Measurements from ENCODE around the gene LAYN. TPM values are rescaled to one million over a fixed set of nuclear protein-coding genes. Genes with fewer than 3 reads are reported as not detected.

Gene LAYN
- total RNA-seq, 4 donors from 2014 or later, result 1.6 to 13.0 (median 8.9) TPM

DNA sequence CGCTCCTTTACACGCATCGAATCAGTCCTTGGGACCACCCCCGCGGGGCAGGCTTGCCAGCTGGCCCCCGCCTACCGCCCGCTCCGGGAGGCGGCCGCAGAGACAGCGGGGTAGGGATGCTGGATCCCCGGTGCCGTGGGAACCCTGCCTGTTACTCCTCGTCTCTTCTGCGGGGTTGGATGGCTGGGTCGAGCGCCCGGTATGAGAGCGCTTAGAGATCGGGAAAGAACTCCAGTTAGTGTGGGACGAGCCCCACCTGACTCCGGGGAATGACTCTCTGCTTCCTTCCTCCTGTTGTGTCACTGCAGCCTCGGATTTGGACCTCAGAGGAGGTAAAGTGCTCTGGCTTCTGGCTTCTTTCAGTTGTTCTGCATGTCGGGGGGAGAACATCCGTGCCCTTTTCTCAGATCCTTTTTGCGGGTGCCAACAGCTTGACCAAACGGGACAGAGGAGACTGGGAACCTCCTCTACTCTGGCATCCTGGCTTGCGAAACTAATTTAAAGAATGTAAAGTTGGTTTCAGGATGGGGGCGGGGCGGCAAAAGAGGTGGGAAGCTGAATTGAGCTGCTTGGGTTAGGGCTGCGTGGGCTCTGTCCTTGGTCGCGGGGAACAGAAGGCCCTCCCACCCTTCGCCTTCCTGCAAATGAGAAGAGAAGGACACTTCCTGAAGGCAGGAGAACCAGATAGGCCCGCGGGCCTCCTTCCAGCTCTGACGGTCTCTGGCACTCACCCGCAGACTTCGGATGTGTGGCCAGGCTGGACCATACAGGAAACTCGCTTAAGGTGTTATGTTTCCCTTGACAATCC is 938 bp downstream of the LAYN start:
- 13 to 53% methylated on average over 7 to 14 of the region's 41 CpGs for WGBS, 2 donors

DNA sequence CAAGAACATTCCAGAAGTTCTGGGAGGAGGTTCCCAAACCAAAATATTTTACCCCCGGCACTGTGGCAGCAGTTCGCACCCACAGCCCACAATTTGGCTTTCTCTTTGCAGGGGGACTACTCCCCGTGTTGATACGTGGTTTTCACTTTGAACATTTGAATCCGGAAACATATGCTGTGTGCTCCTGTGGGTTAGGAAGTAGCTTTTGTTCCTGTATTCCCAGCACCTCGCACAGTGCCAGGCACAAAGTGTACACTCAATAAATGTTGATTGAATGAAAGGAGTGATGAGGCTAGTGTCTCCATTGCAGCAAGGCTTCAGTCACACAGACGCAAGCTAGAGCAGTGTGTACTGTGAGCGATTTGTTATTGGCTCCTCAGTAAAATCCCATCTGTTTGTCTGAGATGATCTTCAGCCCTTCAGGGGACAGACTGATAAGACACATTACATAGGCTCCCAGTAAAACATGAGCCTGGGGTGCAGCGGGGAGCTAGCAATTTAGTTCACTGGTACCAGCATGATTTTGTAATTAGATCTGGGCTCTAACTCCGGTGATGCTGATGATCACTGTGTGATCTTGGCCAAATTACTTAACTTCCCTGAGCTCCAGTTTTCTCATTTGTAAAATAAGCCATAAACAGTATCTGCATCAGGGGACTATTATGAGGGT is 2.2 kb downstream of the LAYN start:
- peaks cover 0 to 39% (median 3%) of the 10 kb centered on the region in 4 donors for H3K27me3 ChIP-seq
- H3K27ac ChIP-seq, result no peak overlapping the region
- intact Hi-C loops (cut with DNase I), result no loop called here
- peaks cover 0 to 17% (median 0%) of the 10 kb centered on the region in 3 donors for H3K36me3 ChIP-seq
- whole genome bisulfite sequencing, 2 donors, result 66 to 75% methylated on average over 10 of the region's 10 CpGs
- no peaks in the 10 kb centered on the region for H3K9me3 ChIP-seq
- H3K4me1 ChIP-seq, result peaks cover 14 to 30% (median 22%) of the 10 kb centered on the region in 3 donors
- TF ChIP-seq POLR2A (IDR thresholded peaks at IDR 0.05), result no peak
- TF ChIP-seq, protein P1, sequence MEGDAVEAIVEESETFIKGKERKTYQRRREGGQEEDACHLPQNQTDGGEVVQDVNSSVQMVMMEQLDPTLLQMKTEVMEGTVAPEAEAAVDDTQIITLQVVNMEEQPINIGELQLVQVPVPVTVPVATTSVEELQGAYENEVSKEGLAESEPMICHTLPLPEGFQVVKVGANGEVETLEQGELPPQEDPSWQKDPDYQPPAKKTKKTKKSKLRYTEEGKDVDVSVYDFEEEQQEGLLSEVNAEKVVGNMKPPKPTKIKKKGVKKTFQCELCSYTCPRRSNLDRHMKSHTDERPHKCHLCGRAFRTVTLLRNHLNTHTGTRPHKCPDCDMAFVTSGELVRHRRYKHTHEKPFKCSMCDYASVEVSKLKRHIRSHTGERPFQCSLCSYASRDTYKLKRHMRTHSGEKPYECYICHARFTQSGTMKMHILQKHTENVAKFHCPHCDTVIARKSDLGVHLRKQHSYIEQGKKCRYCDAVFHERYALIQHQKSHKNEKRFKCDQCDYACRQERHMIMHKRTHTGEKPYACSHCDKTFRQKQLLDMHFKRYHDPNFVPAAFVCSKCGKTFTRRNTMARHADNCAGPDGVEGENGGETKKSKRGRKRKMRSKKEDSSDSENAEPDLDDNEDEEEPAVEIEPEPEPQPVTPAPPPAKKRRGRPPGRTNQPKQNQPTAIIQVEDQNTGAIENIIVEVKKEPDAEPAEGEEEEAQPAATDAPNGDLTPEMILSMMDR (IDR thresholded peaks at IDR 0.05), result no peak
- no peak for DNase-seq
- H3K4me3 ChIP-seq, result no peak overlapping the region

More for the DNA sequence above, 938 bp downstream of the LAYN start:
- peaks cover 14 to 30% (median 22%) of the 10 kb centered on the region in 3 donors for H3K4me1 ChIP-seq
- peaks cover 0 to 50% (median 3%) of the 10 kb centered on the region in 4 donors for H3K27me3 ChIP-seq
- no peaks in the 10 kb centered on the region for H3K9me3 ChIP-seq
- intact Hi-C loops (cut with DNase I), result no loop called here
- H3K4me3 ChIP-seq, result peak overlapping the region; percentile 35 to 76 (median 54)
- no peak for TF ChIP-seq POLR2A (IDR thresholded peaks at IDR 0.05)
- TF ChIP-seq, protein P1 (IDR thresholded peaks at IDR 0.05), result no peak
- DNase-seq, result no peak
- peaks cover 0 to 5% (median 0%) of the 10 kb centered on the region in 3 donors for H3K36me3 ChIP-seq
- peak overlapping the region; percentile 47 to 88 (median 73) for H3K27ac ChIP-seq

DNA sequence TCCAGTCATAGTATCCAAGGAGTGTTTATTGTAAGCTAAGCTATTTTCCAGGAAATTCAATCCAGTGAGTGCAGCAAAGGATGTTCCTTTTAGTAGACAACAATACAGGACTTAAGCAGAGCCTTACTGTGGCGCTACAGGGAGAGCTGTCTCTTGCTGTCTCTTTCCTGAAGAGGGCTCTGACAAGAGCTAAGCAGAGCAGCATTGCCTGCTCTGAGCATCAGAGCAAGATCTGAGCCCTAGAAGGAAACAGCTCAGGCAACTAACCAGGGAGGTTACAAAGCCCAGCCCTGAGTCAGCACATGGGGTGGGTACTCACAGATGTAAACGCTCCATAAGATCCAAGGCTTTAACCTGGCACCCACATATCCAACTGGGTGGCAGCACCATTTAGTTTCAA is 8.0 kb downstream of the LAYN start:
- WGBS, 2 donors, result 50 to 52% methylated on average over 1 to 2 of the region's 2 CpGs
- peaks cover 0 to 17% (median 0%) of the 10 kb centered on the region in 3 donors for H3K36me3 ChIP-seq

DNA sequence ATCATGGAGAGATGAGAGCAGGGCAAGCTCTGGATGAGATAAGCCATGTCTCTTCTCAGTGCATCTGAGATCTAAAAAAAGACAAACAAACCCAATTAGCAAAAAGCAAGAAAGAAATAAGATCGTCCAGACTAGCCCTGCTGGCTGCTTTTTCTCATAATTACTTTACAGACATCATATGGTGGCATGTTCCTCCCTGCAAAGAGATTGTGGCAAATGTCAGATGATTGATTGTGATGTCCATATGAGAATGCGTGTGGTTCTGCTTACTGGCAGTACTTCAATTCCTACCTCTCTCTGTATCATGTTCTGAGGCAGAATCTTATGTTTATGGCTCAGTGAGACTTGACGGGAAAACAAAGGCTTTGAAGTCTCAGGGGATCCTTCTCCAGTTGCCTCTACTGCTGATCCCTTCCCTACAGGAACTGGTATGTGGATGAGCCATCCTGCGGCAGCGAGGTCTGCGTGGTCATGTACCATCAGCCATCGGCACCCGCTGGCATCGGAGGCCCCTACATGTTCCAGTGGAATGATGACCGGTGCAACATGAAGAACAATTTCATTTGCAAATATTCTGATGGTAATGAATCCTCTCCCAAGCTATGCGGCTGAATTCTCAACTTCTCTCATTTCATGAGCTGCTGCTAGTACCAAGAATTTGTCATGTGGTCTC is 8.8 kb downstream of the LAYN start:
- H3K27ac ChIP-seq, result no peak overlapping the region

More for the DNA sequence above, 8.0 kb downstream of the LAYN start:
- Histone ChIP-seq H3K27me3 (no peaks in the 10 kb centered on the region), H3K9me3 (no peaks in the 10 kb centered on the region), H3K27ac (no peak overlapping the region), H3K4me1 (peaks cover 0 to 4% (median 0%) of the 10 kb centered on the region in 3 donors), H3K4me3 (no peak overlapping the region)
- no peak for TF ChIP-seq POLR2A (IDR thresholded peaks at IDR 0.05)
- TF ChIP-seq, protein P1 (IDR thresholded peaks at IDR 0.05), result no peak
- no peak for DNase-seq
- intact Hi-C loops (cut with DNase I), result no loop called here

More for the DNA sequence above, 8.8 kb downstream of the LAYN start:
- H3K27me3 ChIP-seq, result no peaks in the 10 kb centered on the region
- no peaks in the 10 kb centered on the region for H3K9me3 ChIP-seq
- H3K36me3 ChIP-seq, result peaks cover 0 to 17% (median 0%) of the 10 kb centered on the region in 3 donors
- WGBS, 2 donors, result 80 to 89% methylated on average over 11 of the region's 11 CpGs
- DNase-seq, result no peak
- H3K4me1 ChIP-seq, result peaks cover 0 to 8% (median 0%) of the 10 kb centered on the region in 3 donors
- TF ChIP-seq, protein P1 (IDR thresholded peaks at IDR 0.05), result no peak
- TF ChIP-seq POLR2A (IDR thresholded peaks at IDR 0.05), result no peak
- no peak overlapping the region for H3K4me3 ChIP-seq
- intact Hi-C loops (cut with DNase I), result no loop called here
